T-cell (primary cell): ENCODE results near the gene CD8B2. TPM values are rescaled to one million over a fixed set of nuclear protein-coding genes. Genes with fewer than 3 reads are reported as not detected.
"Not testable (repeated sequence)": the region's sequence is repeated elsewhere in the genome, so short reads cannot be mapped to it uniquely, and the experiment has no call there.

Source experiments
- ATAC-seq, 4 experiments: fragments of 200-7000 bp in 3 of 4; fragments of 150-1000 bp in 1 of 4; cut with Tn5 transposase; replicated peaks in 1 of 4; 1 replicate in 3 of 4; 2 replicates in 1 of 4; pipeline ENCODE4 v1.10.0; 2021; ENCODE audit warnings: moderate library complexity in 3 of 4, mild to moderate bottlenecking in 2 of 4, moderate number of reproducible peaks in 1 of 4
- CTCF ChIA-PET, 2 donors: fragments of 300-600 bp; sonication (Branson Sonifier 250); formaldehyde crosslinking; loops; one replicate each; lab custom pipeline; 2022; ENCODE audit warnings: antibody characterized with exemption in 2 of 2; lab: Charles Lee
- POLR2A ChIA-PET, 2 donors: fragments of 300-600 bp; sonication (Branson Sonifier 250); formaldehyde crosslinking; loops; one replicate each; lab custom pipeline; 2022; ENCODE audit warnings: antibody characterized with exemption in 2 of 2; lab: Charles Lee
- DNase-seq, 35 experiments: peaks; one replicate each; pipeline versions ENCODE4 v3.0.0 to v3.0.0-alpha.2; 2013 to 2023
- H3K27ac ChIP-seq: one replicate; pipeline ENCODE4 v1.5.1; 2013; ENCODE audit warnings: low read length
- H3K27me3 ChIP-seq, 2 experiments: replicated peaks in 1 of 2; 1 replicate in 1 of 2; 2 replicates in 1 of 2; pipeline versions ENCODE4 v1.6.1 to v1.7.0; 2013; ENCODE audit warnings: low read length in 1 of 2, mixed read lengths in 1 of 2; ENCODE audit not compliant: control insufficient read depth in 2 of 2, insufficient read depth in 2 of 2; ENCODE audit errors: extremely low read depth in 1 of 2
- H3K36me3 ChIP-seq, 2 donors: 1 replicate in 1 of 2; 2 replicates in 1 of 2; pipeline versions ENCODE4 v1.6.1 to v1.7.0; 2013; ENCODE audit warnings: low read length in 1 of 2; ENCODE audit not compliant: control insufficient read depth in 2 of 2, insufficient read depth in 1 of 2; ENCODE audit errors: extremely low read depth in 1 of 2
- H3K4me1 ChIP-seq, 2 experiments: 1 replicate in 1 of 2; 2 replicates in 1 of 2; pipeline versions ENCODE4 v1.6.1 to v1.7.0; 2013; ENCODE audit warnings: low read length in 2 of 2, mixed read lengths in 1 of 2; ENCODE audit not compliant: insufficient read depth in 2 of 2, control insufficient read depth in 1 of 2; ENCODE audit errors: extremely low read depth in 1 of 2
- H3K4me3 ChIP-seq, 2 donors: 1 replicate in 1 of 2; 2 replicates in 1 of 2; pipeline versions ENCODE4 v1.5.1 to v1.7.0; 2013; ENCODE audit warnings: mild to moderate bottlenecking in 2 of 2, low read length in 1 of 2, moderate library complexity in 1 of 2; ENCODE audit not compliant: control insufficient read depth in 1 of 2; ENCODE audit errors: extremely low read depth in 1 of 2
- H3K9me3 ChIP-seq: 2 replicates; pipeline ENCODE4 v1.7.0; 2013
- H3K27ac Mint-ChIP-seq, 2 donors: one replicate each; pipeline ENCODE4 v1.8.0; 2020 to 2021; ENCODE audit warnings: mild to moderate bottlenecking in 2 of 2, mixed read lengths in 2 of 2
- H3K27me3 Mint-ChIP-seq, 2 donors: one replicate each; pipeline ENCODE4 v1.8.0; 2021 to 2022; ENCODE audit warnings: mixed read lengths in 2 of 2
- H3K36me3 Mint-ChIP-seq: one replicate; pipeline ENCODE4 v1.8.0; 2021; ENCODE audit warnings: mixed read lengths
- H3K4me1 Mint-ChIP-seq, 3 donors: one replicate each; pipeline ENCODE4 v1.8.0; 2020 to 2022; ENCODE audit warnings: mixed read lengths in 3 of 3, mild to moderate bottlenecking in 1 of 3
- H3K4me3 Mint-ChIP-seq, 3 donors: one replicate each; pipeline ENCODE4 v1.8.0; 2020 to 2022; ENCODE audit warnings: mild to moderate bottlenecking in 3 of 3, mixed read lengths in 3 of 3, moderate library complexity in 3 of 3
- H3K9me3 Mint-ChIP-seq, 3 donors: one replicate each; pipeline ENCODE4 v1.8.0; 2020 to 2022; ENCODE audit warnings: mixed read lengths in 3 of 3
- WGBS: methylation state at CpG from one replicate; pipeline ENCODE4 v1.1.5; 2013; ENCODE audit warnings: missing lambda C conversion rate; ENCODE audit not compliant: insufficient coverage; 5-methylcytosine and 5-hydroxymethylcytosine counted together
- total RNA-seq, 35 experiments: library from RNA in 6 of 35; stranded (reverse) in 6 of 35; fragments of 120-200 nt in 1 of 35; gene quantifications; one replicate each; pipeline versions ENCODE4 v1.2.1 to v1.2.4 and lab custom pipeline; 2013 to 2026

CD8B2 gene
- total RNA-seq, 5 donors from 2014 or later (not counting 1 experiment from before 2014, with no cell fraction given): 1.3 to 3.2 (median 2.2) TPM

DNA sequence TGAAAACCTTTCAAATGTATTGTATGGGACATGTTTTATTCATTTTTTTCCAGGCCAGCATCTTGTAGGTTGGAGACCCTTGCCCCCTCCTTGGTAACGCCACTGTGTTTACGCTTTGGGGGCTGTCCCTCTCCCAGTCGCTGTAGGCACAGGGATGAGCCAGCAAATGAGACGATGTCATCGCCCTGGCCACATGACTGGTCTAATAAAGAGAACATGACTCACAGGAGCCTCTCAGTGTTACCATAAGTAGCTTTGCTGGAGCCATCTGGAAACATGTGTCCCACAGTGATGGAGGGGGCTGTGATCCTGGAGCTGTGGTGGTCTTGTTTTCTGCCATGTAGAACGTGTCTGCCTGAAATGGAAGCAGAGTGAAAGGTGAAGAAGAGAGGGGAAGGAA is 78.9 kb downstream of the CD8B2 start:
- no peak overlapping the region for H3K27ac ChIP-seq
- WGBS: 66% methylated on average over 6 of the region's 6 CpGs

DNA sequence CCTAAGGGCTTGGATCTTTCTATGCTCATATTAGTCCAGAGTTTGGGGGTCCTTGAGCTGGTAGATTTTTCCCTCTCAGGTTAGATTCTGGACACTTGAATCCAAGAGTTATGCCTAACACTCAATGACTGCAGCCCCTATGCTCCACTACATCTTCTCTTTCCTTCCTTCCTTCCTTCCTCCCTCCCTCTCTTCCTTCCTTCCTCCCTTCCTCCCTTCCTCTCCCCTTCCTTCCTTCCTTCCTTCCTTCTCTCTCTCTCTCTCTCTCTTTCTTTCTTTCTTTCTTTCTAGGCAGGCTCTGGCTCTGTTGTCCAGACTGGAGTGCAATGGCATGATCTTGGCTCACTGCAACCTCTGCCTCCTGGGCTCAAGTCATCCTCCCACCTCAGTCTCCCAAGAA is 79.3 kb downstream of the CD8B2 start:
- H3K27ac Mint-ChIP-seq, H3K9me3 Mint-ChIP-seq, H3K36me3 ChIP-seq, H3K9me3 ChIP-seq, H3K4me3 ChIP-seq, H3K27ac ChIP-seq, POLR2A ChIA-PET, DNase-seq, ATAC-seq, H3K36me3 Mint-ChIP-seq: not testable (repeated sequence)
- Mint-ChIP-seq H3K27me3 (peaks cover 8 to 14% of the 10 kb centered on the region in 2 donors), H3K4me1 (peaks cover 29 to 48% (median 36%) of the 10 kb centered on the region in 3 donors), H3K4me3 (peak overlapping the region in 1 of 3 donors; percentile 7)
- peaks cover 3 to 11% of the 10 kb centered on the region in 2 experiments for H3K4me1 ChIP-seq
- CTCF ChIA-PET: interaction anchor here in 1 of 2 donors (0.6 to 1.0 kb wide), 2 partner anchors 17 to 1489 kb away, joined by 3 to 5 read pairs; no protein-coding TSS in a partner anchor
- peaks cover 0 to 19% of the 10 kb centered on the region in 2 experiments for H3K27me3 ChIP-seq

More for the DNA sequence above, 78.9 kb downstream of the CD8B2 start:
- Histone ChIP-seq H3K4me3 (no peak overlapping the region), H3K4me1 (peaks cover 3 to 11% of the 10 kb centered on the region in 2 experiments), H3K36me3 (no peaks in the 10 kb centered on the region), H3K27me3 (peaks cover 0 to 19% of the 10 kb centered on the region in 2 experiments), H3K9me3 (no peaks in the 10 kb centered on the region)
- peaks cover 29 to 48% (median 36%) of the 10 kb centered on the region in 3 donors for H3K4me1 Mint-ChIP-seq
- CTCF ChIA-PET: interaction anchor here (0.6 to 1.1 kb wide), 3 partner anchors 16 to 1488 kb away, joined by 3 to 5 read pairs (median 4); no protein-coding TSS in a partner anchor
- H3K4me3 Mint-ChIP-seq: no peak overlapping the region
- POLR2A ChIA-PET: no interaction called here
- H3K27ac Mint-ChIP-seq: no peak overlapping the region
- no peak for ATAC-seq
- peaks cover 4 to 14% of the 10 kb centered on the region in 2 donors for H3K27me3 Mint-ChIP-seq
- no peaks in the 10 kb centered on the region for H3K36me3 Mint-ChIP-seq
- no peaks in the 10 kb centered on the region for H3K9me3 Mint-ChIP-seq
- no peak for DNase-seq

GRCh38 chr2:106570316-106570715 is 83.2 kb downstream of the CD8B2 start:
- H3K4me3 Mint-ChIP-seq: no peak overlapping the region
- Histone ChIP-seq H3K27me3 (peaks cover 0 to 15% of the 10 kb centered on the region in 2 experiments), H3K4me1 (peaks cover 3 to 6% of the 10 kb centered on the region in 2 experiments), H3K27ac (no peak overlapping the region), H3K9me3 (no peaks in the 10 kb centered on the region), H3K4me3 (no peak overlapping the region), H3K36me3 (no peaks in the 10 kb centered on the region)
- CTCF ChIA-PET: no interaction called here
- WGBS: 90% methylated on average over 2 of the region's 3 CpGs
- H3K27ac Mint-ChIP-seq: no peak overlapping the region
- H3K4me1 Mint-ChIP-seq: peaks cover 12 to 23% (median 15%) of the 10 kb centered on the region in 3 donors
- peaks cover 12 to 14% of the 10 kb centered on the region in 2 donors for H3K27me3 Mint-ChIP-seq
- ATAC-seq (no peak), DNase-seq (no peak)
- H3K9me3 Mint-ChIP-seq: no peaks in the 10 kb centered on the region
- H3K36me3 Mint-ChIP-seq: no peaks in the 10 kb centered on the region
- POLR2A ChIA-PET: no interaction called here

Other genes starting within 250 kb of the CD8B2 start
- gene RGPD3, start 19.0 kb upstream of the CD8B2 start, total RNA-seq: under 1 TPM; 0.13 to 0.47 (median 0.16) TPM